OCI-LY7 (cell line): ENCODE data around the gene EML2. TPM values are rescaled to one million over a fixed set of nuclear protein-coding genes. Genes with fewer than 3 reads are reported as not detected.

Experiments used
- BruUV-seq: library from RNA; stranded (reverse); fragments of 400-500 nt; replicated peaks from 2 replicates; lab custom pipeline; 2021; lab: Mats Ljungman, UMichigan
- CTCF ChIA-PET: fragments of 300-600 bp; sonication (Branson Sonifier 250); formaldehyde crosslinking; loops from one replicate; lab custom pipeline; 2022; ENCODE audit warnings: antibody characterized with exemption; ENCODE audit not compliant: unreplicated experiment; lab: Charles Lee
- POLR2A ChIA-PET: fragments of 300-600 bp; sonication (Branson Sonifier 250); formaldehyde crosslinking; loops from one replicate; lab custom pipeline; 2022; ENCODE audit warnings: antibody characterized with exemption; lab: Charles Lee
- DNase-seq: peaks from one replicate; pipeline ENCODE4 v3.0.0-alpha.2; 2015; ENCODE audit warnings: low spot score
- H2AFZ ChIP-seq: fragments of 200-600 bp; sonication (generic), shearing (Covaris generic); 2 replicates; pipeline ENCODE4 v1.6.1; 2014; ENCODE audit warnings: mild to moderate bottlenecking, antibody characterized with exemption, low read length, moderate library complexity
- H3K27ac ChIP-seq: fragments of 200-600 bp; sonication (generic); 2 replicates; pipeline ENCODE4 v1.5.1; 2014; ENCODE audit warnings: mixed run types, low read depth, mild to moderate bottlenecking, moderate library complexity, low read length, inconsistent platforms; ENCODE audit not compliant: poor library complexity, severe bottlenecking
- H3K36me3 ChIP-seq: fragments of 200-600 bp; sonication (generic); 2 replicates; pipeline ENCODE4 v1.6.1; 2014; ENCODE audit warnings: mild to moderate bottlenecking, antibody characterized with exemption, low read length, moderate library complexity, mixed read lengths; ENCODE audit not compliant: insufficient read depth
- H3K4me1 ChIP-seq: fragments of 200-600 bp; sonication (generic); 2 replicates; pipeline ENCODE4 v1.5.1; 2014; ENCODE audit warnings: mild to moderate bottlenecking, low read length; ENCODE audit not compliant: insufficient read depth, poor library complexity, severe bottlenecking
- H3K4me2 ChIP-seq: fragments of 200-600 bp; sonication (generic); 2 replicates; pipeline ENCODE4 v1.6.1; 2014; ENCODE audit warnings: mild to moderate bottlenecking, low read length
- H3K4me3 ChIP-seq: fragments of 200-600 bp; sonication (generic); 2 replicates; pipeline ENCODE4 v1.5.1; 2014; ENCODE audit warnings: mild to moderate bottlenecking, low read depth, low read length; ENCODE audit not compliant: poor library complexity, severe bottlenecking
- H3K79me2 ChIP-seq: fragments of 200-600 bp; sonication (generic); 2 replicates; pipeline ENCODE4 v1.6.1; 2016; ENCODE audit warnings: low read depth, mild to moderate bottlenecking, low read length, moderate library complexity, mixed read lengths; ENCODE audit not compliant: insufficient read depth
- H3K9me2 ChIP-seq: fragments of 200-600 bp; sonication (generic); 2 replicates; pipeline ENCODE4 v1.6.1; 2016; ENCODE audit warnings: mild to moderate bottlenecking, low read length, mixed read lengths; ENCODE audit not compliant: insufficient read depth
- H3K9me3 ChIP-seq: fragments of 200-600 bp; sonication (generic); 2 replicates; pipeline ENCODE4 v1.6.1; 2014; ENCODE audit warnings: mild to moderate bottlenecking, mixed run types, low read length, mixed read lengths
- H4K20me1 ChIP-seq: fragments of 200-600 bp; sonication (generic); 2 replicates; pipeline ENCODE4 v1.6.1; 2014; ENCODE audit warnings: mild to moderate bottlenecking, antibody characterized with exemption, low read length, moderate library complexity, mixed read lengths; ENCODE audit not compliant: insufficient read depth
- EZH2phosphoT487 ChIP-seq: fragments of 200-600 bp; sonication (generic); IDR thresholded peaks from 2 replicates; pipeline ENCODE4 v1.6.1; 2018; ENCODE audit warnings: low read depth, borderline replicate concordance, mild to moderate bottlenecking, mixed run types, antibody characterized with exemption, low read length, moderate library complexity, mixed read lengths
- intact Hi-C: fragments of 100-400 bp; cut with micrococcal nuclease; formaldehyde crosslinking; loops from one replicate; pipeline ENCODE4 v1.10.0; 2022; ENCODE audit not compliant: unreplicated experiment
- total RNA-seq, 2 experiments: library from RNA; depleted of rRNA in 1 of 2; stranded (reverse); fragments of >200 nt in 1 of 2; shearing (Covaris generic) in 1 of 2; gene quantifications; 2 replicates each; pipeline ENCODE4 v1.2.3, GENCODE V29; 2014 to 2022
- TF ChIP-seq, protein P1 (sequence below): fragments of 200-600 bp; sonication (generic); conservative IDR thresholded peaks from 2 replicates; pipeline ENCODE4 v1.5.1; 2014; ENCODE audit warnings: mild to moderate bottlenecking, antibody characterized with exemption, low read length, moderate library complexity, mixed read lengths

The EML2 gene
- total RNA-seq, 2 experiments from 2014 or later = 26.1 to 47.5 TPM

DNA sequence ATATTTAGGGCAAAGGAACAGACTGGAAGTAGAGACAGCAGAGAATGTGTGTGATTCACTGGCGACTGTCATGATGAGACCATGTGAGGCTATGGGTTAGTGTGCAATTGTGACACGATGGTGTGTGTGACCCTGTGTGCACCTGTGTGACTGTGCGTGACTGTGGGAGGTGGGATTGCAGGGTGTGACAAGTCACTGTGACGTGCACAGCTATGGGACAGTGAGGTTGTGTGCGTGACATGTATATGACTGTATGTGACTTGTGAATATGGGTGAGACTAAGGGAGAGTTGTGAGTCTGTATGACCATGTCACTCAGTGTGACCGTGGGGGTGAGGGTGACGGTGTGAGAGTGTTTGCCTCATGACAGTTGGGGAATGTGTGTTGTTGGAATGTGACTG is 25.4 kb upstream of the EML2 start:
- no peak for TF ChIP-seq EZH2phosphoT487
- TF ChIP-seq, protein P1, sequence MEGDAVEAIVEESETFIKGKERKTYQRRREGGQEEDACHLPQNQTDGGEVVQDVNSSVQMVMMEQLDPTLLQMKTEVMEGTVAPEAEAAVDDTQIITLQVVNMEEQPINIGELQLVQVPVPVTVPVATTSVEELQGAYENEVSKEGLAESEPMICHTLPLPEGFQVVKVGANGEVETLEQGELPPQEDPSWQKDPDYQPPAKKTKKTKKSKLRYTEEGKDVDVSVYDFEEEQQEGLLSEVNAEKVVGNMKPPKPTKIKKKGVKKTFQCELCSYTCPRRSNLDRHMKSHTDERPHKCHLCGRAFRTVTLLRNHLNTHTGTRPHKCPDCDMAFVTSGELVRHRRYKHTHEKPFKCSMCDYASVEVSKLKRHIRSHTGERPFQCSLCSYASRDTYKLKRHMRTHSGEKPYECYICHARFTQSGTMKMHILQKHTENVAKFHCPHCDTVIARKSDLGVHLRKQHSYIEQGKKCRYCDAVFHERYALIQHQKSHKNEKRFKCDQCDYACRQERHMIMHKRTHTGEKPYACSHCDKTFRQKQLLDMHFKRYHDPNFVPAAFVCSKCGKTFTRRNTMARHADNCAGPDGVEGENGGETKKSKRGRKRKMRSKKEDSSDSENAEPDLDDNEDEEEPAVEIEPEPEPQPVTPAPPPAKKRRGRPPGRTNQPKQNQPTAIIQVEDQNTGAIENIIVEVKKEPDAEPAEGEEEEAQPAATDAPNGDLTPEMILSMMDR = no peak
- Histone ChIP-seq H4K20me1 (no peaks in the 10 kb centered on the region), H3K4me2 (no peak overlapping the region), H3K4me1 (peaks cover 42% of the 10 kb centered on the region), H3K36me3 (no peaks in the 10 kb centered on the region), H3K27ac (no peak overlapping the region), H3K79me2 (no peaks in the 10 kb centered on the region), H3K4me3 (no peak overlapping the region), H3K9me3 (no peaks in the 10 kb centered on the region), H3K9me2 (no peaks in the 10 kb centered on the region), H2AFZ (no peak overlapping the region)
- no peak for DNase-seq
- intact Hi-C loops = no loop called here
- no TSS peak for BruUV-seq
- ChIA-PET CTCF (interaction anchor here (0.6 kb wide), 1 partner anchor 19 kb away, joined by 4 read pairs; no protein-coding TSS in a partner anchor), POLR2A (interaction anchor here (0.7 kb wide), 1 partner anchor 114 kb away, joined by 6 read pairs; no protein-coding TSS in a partner anchor)

DNA sequence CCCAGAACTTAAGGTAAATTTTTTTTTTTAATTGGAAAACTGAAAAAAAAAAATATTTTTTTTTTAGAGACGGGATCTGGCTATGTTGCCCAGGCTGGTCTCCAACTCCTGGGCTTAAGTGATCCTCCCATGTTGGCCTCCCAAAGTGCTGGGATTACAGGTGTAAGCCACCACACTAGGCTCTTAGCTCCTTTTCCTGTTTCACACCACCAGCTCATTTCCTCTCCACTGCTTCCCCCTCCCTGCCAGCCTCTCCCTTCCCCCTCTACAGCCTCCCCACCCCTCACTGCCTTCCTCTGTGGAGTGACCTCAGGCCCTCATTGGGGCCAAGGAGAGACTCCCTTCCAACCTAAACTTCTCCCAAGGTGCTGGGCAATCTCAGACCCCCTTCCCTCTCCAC is 24.6 kb upstream of the EML2 start:
- no peak overlapping the region for H3K4me3 ChIP-seq
- BruUV-seq = no TSS peak
- H3K9me2 ChIP-seq = no peaks in the 10 kb centered on the region
- no peaks in the 10 kb centered on the region for H3K9me3 ChIP-seq
- POLR2A ChIA-PET = no interaction called here
- H2AFZ ChIP-seq = no peak overlapping the region
- H3K36me3 ChIP-seq = no peaks in the 10 kb centered on the region
- no peak for TF ChIP-seq EZH2phosphoT487
- TF ChIP-seq, protein P1 = no peak
- intact Hi-C loops = no loop called here
- no peak overlapping the region for H3K4me2 ChIP-seq
- H3K79me2 ChIP-seq = no peaks in the 10 kb centered on the region
- peaks cover 35% of the 10 kb centered on the region for H3K4me1 ChIP-seq
- H4K20me1 ChIP-seq = no peaks in the 10 kb centered on the region
- no peak for DNase-seq
- no peak overlapping the region for H3K27ac ChIP-seq
- CTCF ChIA-PET = interaction anchor here (0.6 kb wide), 1 partner anchor 13 kb away, joined by 10 read pairs; no protein-coding TSS in a partner anchor

DNA sequence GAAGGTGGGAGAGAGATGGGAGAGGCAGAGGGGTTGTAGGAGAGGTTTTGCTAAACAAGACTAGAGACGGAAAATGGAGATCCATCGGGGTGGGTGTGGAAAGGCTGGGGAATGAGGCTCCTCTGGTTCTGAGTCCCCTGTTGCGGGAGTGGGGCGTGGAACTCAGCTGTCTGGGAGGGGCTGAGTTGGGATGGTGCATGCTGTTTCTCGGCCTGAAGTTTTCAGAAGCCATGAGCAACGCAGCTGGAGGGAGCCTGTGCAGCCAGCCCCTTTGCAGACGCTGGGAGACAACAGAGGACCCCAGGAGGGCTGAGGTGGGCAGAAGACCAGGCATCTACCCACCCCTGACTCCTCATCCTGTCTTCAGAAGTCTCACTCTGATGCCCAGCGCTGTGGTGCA is 21.4 kb upstream of the EML2 start:
- TF ChIP-seq, protein P1 = no peak
- no peak for TF ChIP-seq EZH2phosphoT487
- H3K9me2 ChIP-seq = no peaks in the 10 kb centered on the region
- no peaks in the 10 kb centered on the region for H3K36me3 ChIP-seq
- ChIA-PET CTCF (no interaction called here), POLR2A (interaction anchor here (0.7 kb wide), 1 partner anchor 270 kb away, joined by 3 read pairs; no protein-coding TSS in a partner anchor)
- H3K9me3 ChIP-seq = no peaks in the 10 kb centered on the region
- no peaks in the 10 kb centered on the region for H3K79me2 ChIP-seq
- no peak overlapping the region for H2AFZ ChIP-seq
- H4K20me1 ChIP-seq = no peaks in the 10 kb centered on the region
- BruUV-seq = no TSS peak
- DNase-seq = no peak
- H3K4me2 ChIP-seq = no peak overlapping the region
- no peak overlapping the region for H3K27ac ChIP-seq
- intact Hi-C loops = no loop called here
- peaks cover 10% of the 10 kb centered on the region for H3K4me1 ChIP-seq
- no peak overlapping the region for H3K4me3 ChIP-seq
